SK-N-SH (cell line): ENCODE results near the gene NWD2. TPM values are rescaled to one million over a fixed set of nuclear protein-coding genes. Genes with fewer than 3 reads are reported as not detected.
A peak's percentile ranks its signal among the peaks of the same experiment; 100 is the strongest.

Experiments
- CTCF ChIA-PET: fragments of 300-600, 350-600 bp; formaldehyde crosslinking; extraction: SDS; loops from one replicate; lab custom pipeline; 2021; lab: Yijun Ruan, JAX
- POLR2A ChIA-PET: fragments of 350-600 bp; sonication (Branson Sonifier 250); formaldehyde crosslinking; extraction: SDS; loops from one replicate; lab custom pipeline; 2020; ENCODE audit warnings: antibody characterized with exemption, inconsistent platforms; lab: Yijun Ruan, JAX
- DNase-seq: peaks from one replicate; pipeline ENCODE4 v3.0.0; 2012
- H2AFZ ChIP-seq: fragments of 200-600 bp; sonication (generic); 2 replicates; pipeline ENCODE4 v1.8.1; 2016; ENCODE audit warnings: antibody characterized with exemption, mild to moderate bottlenecking, low read depth
- H3F3A ChIP-seq: fragments of 200-600 bp; sonication (generic); replicated peaks from 2 replicates; pipeline ENCODE3; 2016; ENCODE audit warnings: antibody characterized with exemption, mild to moderate bottlenecking; ENCODE audit not compliant: insufficient read depth
- H3K27ac ChIP-seq, 2 experiments: fragments of 200-500 bp in 1 of 2; fragments of 200-600 bp in 1 of 2; sonication (Bioruptor generic) in 1 of 2; sonication (generic), shearing (Covaris generic) in 1 of 2; 2 replicates each; pipeline versions ENCODE4 v1.5.1 to v1.6.1; 2014 to 2016; ENCODE audit warnings: low read depth in 2 of 2, inconsistent platforms in 1 of 2, low read length in 1 of 2, mild to moderate bottlenecking in 1 of 2, mixed read lengths in 1 of 2
- H3K27me3 ChIP-seq: fragments of 200-600 bp; sonication (generic), shearing (Covaris generic); 2 replicates; pipeline ENCODE4 v1.6.1; 2016; ENCODE audit warnings: mixed run types; ENCODE audit not compliant: insufficient read depth
- H3K36me3 ChIP-seq, 2 experiments: fragments of 200-500 bp in 1 of 2; fragments of 200-600 bp in 1 of 2; sonication (Bioruptor generic) in 1 of 2; sonication (generic) in 1 of 2; replicated peaks in 1 of 2; 2 replicates each; pipeline versions ENCODE3 to v1.5.1; 2014 to 2016; ENCODE audit warnings: low read length in 1 of 2, mild to moderate bottlenecking in 1 of 2; ENCODE audit not compliant: insufficient read depth in 2 of 2, control insufficient read depth in 1 of 2
- H3K4me1 ChIP-seq, 2 experiments: fragments of 200-500 bp in 1 of 2; fragments of 200-600 bp in 1 of 2; sonication (Bioruptor generic) in 1 of 2; sonication (generic), shearing (Covaris generic) in 1 of 2; 2 replicates each; pipeline versions ENCODE4 v1.5.1 to v1.6.1; 2014 to 2016; ENCODE audit warnings: low read depth in 1 of 2, low read length in 1 of 2, mixed run types in 1 of 2; ENCODE audit not compliant: insufficient read depth in 2 of 2, control insufficient read depth in 1 of 2
- H3K4me2 ChIP-seq: fragments of 200-600 bp; sonication (generic), shearing (Covaris generic); 2 replicates; pipeline ENCODE4 v1.6.1; 2017; ENCODE audit warnings: mixed run types
- H3K4me3 ChIP-seq, 2 experiments: fragments of 200-500 bp in 1 of 2; fragments of 200-600 bp in 1 of 2; sonication (Bioruptor generic) in 1 of 2; sonication (generic), shearing (Covaris generic) in 1 of 2; 2 replicates each; pipeline versions ENCODE4 v1.5.1 to v1.8.1; 2014 to 2016; ENCODE audit warnings: low read depth in 2 of 2, inconsistent platforms in 1 of 2, low read length in 1 of 2, mild to moderate bottlenecking in 1 of 2, mixed read lengths in 1 of 2, moderate library complexity in 1 of 2
- H3K79me2 ChIP-seq: fragments of 200-600 bp; sonication (generic); 2 replicates; pipeline ENCODE4 v1.8.1; 2017; ENCODE audit warnings: mild to moderate bottlenecking; ENCODE audit not compliant: insufficient read depth
- H3K9ac ChIP-seq: fragments of 200-600 bp; sonication (generic); 2 replicates; pipeline ENCODE4 v1.6.1; 2017; ENCODE audit warnings: mixed run types
- H3K9me2 ChIP-seq: fragments of 200-600 bp; sonication (generic); 2 replicates; pipeline ENCODE4 v1.6.1; 2017; ENCODE audit warnings: mixed run types
- H3K9me3 ChIP-seq: fragments of 200-600 bp; sonication (generic); 2 replicates; pipeline ENCODE4 v1.6.1; 2017; ENCODE audit warnings: mixed run types, mild to moderate bottlenecking, moderate library complexity
- H4K20me1 ChIP-seq: fragments of 200-600 bp; sonication (generic); 2 replicates; pipeline ENCODE4 v1.6.1; 2017; ENCODE audit warnings: mild to moderate bottlenecking, mixed run types; ENCODE audit not compliant: insufficient read depth
- CHD2 ChIP-seq: fragments of 150-350 bp; IDR thresholded peaks from 2 replicates; pipeline ENCODE4 v1.6.1; 2018; ENCODE audit warnings: low read length; ENCODE audit not compliant: partially characterized antibody
- CTCF ChIP-seq: fragments of 200-600 bp; sonication (generic); IDR thresholded peaks from 2 replicates; pipeline ENCODE4 v1.6.1; 2017; ENCODE audit warnings: antibody characterized with exemption, mild to moderate bottlenecking, moderate library complexity
- ELF1 ChIP-seq: IDR thresholded peaks from 2 replicates; pipeline ENCODE4 v1.4.0; 2012
- EP300 ChIP-seq, 2 experiments: IDR thresholded peaks; 2 replicates each; pipeline versions ENCODE4 v1.4.0 to v1.6.1; 2012; ENCODE audit warnings: borderline replicate concordance in 1 of 2, low read depth in 1 of 2, low read length in 1 of 2
- FOSL2 ChIP-seq: IDR thresholded peaks from 2 replicates; pipeline ENCODE4 v1.4.0; 2012; ENCODE audit warnings: low read depth, mild to moderate bottlenecking, moderate library complexity, borderline replicate concordance
- FOXJ3 ChIP-seq: sonication (generic); formaldehyde crosslinking; IDR thresholded peaks from 2 replicates; pipeline ENCODE4 v1.5.1; 2020; ENCODE audit warnings: mild to moderate bottlenecking, missing genetic modification reagents
- FOXM1 ChIP-seq: IDR thresholded peaks from 2 replicates; pipeline ENCODE4 v1.4.0; 2012; ENCODE audit warnings: low read depth, mild to moderate bottlenecking
- GATA2 ChIP-seq: sonication (generic); formaldehyde crosslinking; IDR thresholded peaks from 2 replicates; pipeline ENCODE4 v1.5.0; 2020; ENCODE audit warnings: mild to moderate bottlenecking, missing genetic modification reagents
- JUND ChIP-seq: IDR thresholded peaks from 2 replicates; pipeline ENCODE4 v1.4.0; 2012
- MXI1 ChIP-seq: IDR thresholded peaks from 2 replicates; pipeline ENCODE4 v1.6.1; 2012; ENCODE audit warnings: mild to moderate bottlenecking, low read depth, low read length, improper control_type of control experiment
- NFIC ChIP-seq: IDR thresholded peaks from 2 replicates; pipeline ENCODE4 v1.4.0; 2012; ENCODE audit warnings: borderline replicate concordance
- POLR2AphosphoS5 ChIP-seq: IDR thresholded peaks from 2 replicates; pipeline ENCODE4 v1.6.1; 2012; ENCODE audit warnings: low read depth, low read length
- RAD21 ChIP-seq: IDR thresholded peaks from 2 replicates; pipeline ENCODE4 v1.6.1; 2012; ENCODE audit warnings: mild to moderate bottlenecking, low read length
- REST ChIP-seq: IDR thresholded peaks from 2 replicates; pipeline ENCODE4 v1.6.1; 2012; ENCODE audit warnings: mild to moderate bottlenecking, low read depth, low read length, moderate library complexity
- RFX5 ChIP-seq: IDR thresholded peaks from 2 replicates; pipeline ENCODE4 v1.6.1; 2012; ENCODE audit warnings: mild to moderate bottlenecking, improper control_type of control experiment, low read length
- RXRA ChIP-seq: IDR thresholded peaks from 2 replicates; pipeline ENCODE4 v1.4.0; 2012; ENCODE audit warnings: low read depth, mild to moderate bottlenecking, borderline replicate concordance
- TAF1 ChIP-seq: IDR thresholded peaks from 2 replicates; pipeline ENCODE4 v1.6.1; 2012; ENCODE audit warnings: low read depth, mild to moderate bottlenecking, low read length, moderate library complexity, borderline replicate concordance
- TCF12 ChIP-seq: IDR thresholded peaks from 2 replicates; pipeline ENCODE4 v1.4.0; 2012
- TEAD4 ChIP-seq: IDR thresholded peaks from 2 replicates; pipeline ENCODE4 v1.4.0; 2012; ENCODE audit warnings: mild to moderate bottlenecking, borderline replicate concordance; ENCODE audit not compliant: insufficient read depth
- USF2 ChIP-seq: fragments of 150-350 bp; IDR thresholded peaks from 2 replicates; pipeline ENCODE4 v1.6.1; 2017; ENCODE audit warnings: antibody characterized with exemption, low read length, low read depth, borderline replicate concordance
- WGBS: methylation state at CpG from one replicate; pipeline ENCODE4 v1.1.6; 2017; ENCODE audit warnings: low lambda C conversion rate; 5-methylcytosine and 5-hydroxymethylcytosine counted together
- polyA plus RNA-seq, 3 experiments: library from polyadenylated mRNA; depleted of rRNA; stranded (reverse); fragments of >200 nt; gene quantifications; 2 replicates each; pipeline ENCODE4 v1.2.3, GENCODE V29; 2012

The NWD2 gene
- polyA plus RNA-seq, 1 of the 3 experiments (the other 2 are of a cell fraction): not detected

DNA sequence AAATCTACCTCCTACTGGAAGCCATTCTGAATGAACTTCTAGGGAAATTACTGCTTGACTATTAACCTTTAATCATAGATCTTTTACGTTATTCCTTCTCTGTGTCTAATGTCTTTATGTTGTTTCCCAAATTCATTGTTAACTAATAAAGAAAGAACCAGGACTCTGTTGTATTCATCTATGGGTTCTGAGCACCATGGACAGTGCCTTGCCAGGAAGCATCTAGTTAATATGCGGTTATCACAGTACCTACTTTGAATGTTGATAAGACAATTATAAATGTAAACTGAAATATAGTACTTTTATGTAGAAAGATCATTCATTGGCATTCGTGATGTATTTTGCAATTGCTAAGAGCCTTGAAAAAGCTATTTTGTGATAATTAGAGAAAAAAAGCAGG, 23.8 kb downstream of the NWD2 start:
- WGBS: 2% methylated on average over 3 of the region's 3 CpGs
- CTCF ChIA-PET: no interaction called here
- H3K4me1 ChIP-seq: no peaks in the 10 kb centered on the region

GRCh38 chr4:37279121-37279520, 34.6 kb downstream of the NWD2 start:
- Histone ChIP-seq H3K27ac (no peak overlapping the region), H3K4me2 (no peak overlapping the region), H3K9me3 (no peaks in the 10 kb centered on the region; the same call in 1 of the 2 replicates), H3K27me3 (no peaks in the 10 kb centered on the region), H3K36me3 (no peaks in the 10 kb centered on the region), H3K79me2 (no peaks in the 10 kb centered on the region), H2AFZ (no peak overlapping the region), H3K4me1 (no peaks in the 10 kb centered on the region), H3K4me3 (no peak overlapping the region), H3F3A (no peaks in the 10 kb centered on the region), H3K9ac (no peak overlapping the region), H4K20me1 (no peaks in the 10 kb centered on the region), H3K9me2 (no peaks in the 10 kb centered on the region)
- ChIA-PET CTCF (no interaction called here), POLR2A (no interaction called here)
- TF ChIP-seq MXI1 (no peak), POLR2AphosphoS5 (no peak), NFIC (no peak), RFX5 (no peak), ELF1 (no peak), FOXM1 (no peak), CTCF (no peak), TAF1 (no peak), TCF12 (no peak), JUND (no peak), RAD21 (no peak), USF2 (no peak), GATA2 (CRISPR knock-in tag) (no peak), FOXJ3 (CRISPR knock-in tag) (no peak), CHD2 (no peak), RXRA (no peak), EP300 (IDR thresholded peaks at IDR 0.05; ENCODE audit: borderline replicate concordance in 1 of 2, low read depth in 1 of 2, low read length in 1 of 2) (no peak)
- 0% methylated on average over 1 of the region's 1 CpG for WGBS
- no peak for DNase-seq

More for the DNA sequence above, 23.8 kb downstream of the NWD2 start:
- TF ChIP-seq FOSL2: no peak
- TF ChIP-seq TCF12: no peak
- TF ChIP-seq TEAD4: no peak
- peak; percentile 87 for TF ChIP-seq REST
- Histone ChIP-seq H2AFZ (no peak overlapping the region), H4K20me1 (no peaks in the 10 kb centered on the region), H3F3A (no peaks in the 10 kb centered on the region), H3K9ac (no peak overlapping the region), H3K4me3 (no peak overlapping the region), H3K9me2 (no peaks in the 10 kb centered on the region), H3K36me3 (no peaks in the 10 kb centered on the region), H3K9me3 (no peaks in the 10 kb centered on the region), H3K27me3 (no peaks in the 10 kb centered on the region), H3K27ac (no peak overlapping the region), H3K79me2 (no peaks in the 10 kb centered on the region), H3K4me2 (no peak overlapping the region)
- POLR2A ChIA-PET: no interaction called here
- no peak for DNase-seq
